OCI-LY7 (cell line): ENCODE data around the gene TBPL2. TPM values are rescaled to one million over a fixed set of nuclear protein-coding genes. Genes with fewer than 3 reads are reported as not detected.

Experiments
- BruUV-seq: library from RNA; stranded (reverse); fragments of 400-500 nt; replicated peaks from 2 replicates; lab custom pipeline; 2021; lab: Mats Ljungman, UMichigan
- CTCF ChIA-PET: fragments of 300-600 bp; sonication (Branson Sonifier 250); formaldehyde crosslinking; loops from one replicate; lab custom pipeline; 2022; ENCODE audit warnings: antibody characterized with exemption; ENCODE audit not compliant: unreplicated experiment; lab: Charles Lee
- POLR2A ChIA-PET: fragments of 300-600 bp; sonication (Branson Sonifier 250); formaldehyde crosslinking; loops from one replicate; lab custom pipeline; 2022; ENCODE audit warnings: antibody characterized with exemption; lab: Charles Lee
- DNase-seq: peaks from one replicate; pipeline ENCODE4 v3.0.0-alpha.2; 2015; ENCODE audit warnings: low spot score
- H2AFZ ChIP-seq: fragments of 200-600 bp; sonication (generic), shearing (Covaris generic); 2 replicates; pipeline ENCODE4 v1.6.1; 2014; ENCODE audit warnings: mild to moderate bottlenecking, antibody characterized with exemption, low read length, moderate library complexity
- H3K27ac ChIP-seq: fragments of 200-600 bp; sonication (generic); 2 replicates; pipeline ENCODE4 v1.5.1; 2014; ENCODE audit warnings: mixed run types, low read depth, mild to moderate bottlenecking, moderate library complexity, low read length, inconsistent platforms; ENCODE audit not compliant: poor library complexity, severe bottlenecking
- H3K36me3 ChIP-seq: fragments of 200-600 bp; sonication (generic); 2 replicates; pipeline ENCODE4 v1.6.1; 2014; ENCODE audit warnings: mild to moderate bottlenecking, antibody characterized with exemption, low read length, moderate library complexity, mixed read lengths; ENCODE audit not compliant: insufficient read depth
- H3K4me1 ChIP-seq: fragments of 200-600 bp; sonication (generic); 2 replicates; pipeline ENCODE4 v1.5.1; 2014; ENCODE audit warnings: mild to moderate bottlenecking, low read length; ENCODE audit not compliant: insufficient read depth, poor library complexity, severe bottlenecking
- H3K4me2 ChIP-seq: fragments of 200-600 bp; sonication (generic); 2 replicates; pipeline ENCODE4 v1.6.1; 2014; ENCODE audit warnings: mild to moderate bottlenecking, low read length
- H3K4me3 ChIP-seq: fragments of 200-600 bp; sonication (generic); 2 replicates; pipeline ENCODE4 v1.5.1; 2014; ENCODE audit warnings: mild to moderate bottlenecking, low read depth, low read length; ENCODE audit not compliant: poor library complexity, severe bottlenecking
- H3K79me2 ChIP-seq: fragments of 200-600 bp; sonication (generic); 2 replicates; pipeline ENCODE4 v1.6.1; 2016; ENCODE audit warnings: low read depth, mild to moderate bottlenecking, low read length, moderate library complexity, mixed read lengths; ENCODE audit not compliant: insufficient read depth
- H3K9me2 ChIP-seq: fragments of 200-600 bp; sonication (generic); 2 replicates; pipeline ENCODE4 v1.6.1; 2016; ENCODE audit warnings: mild to moderate bottlenecking, low read length, mixed read lengths; ENCODE audit not compliant: insufficient read depth
- H3K9me3 ChIP-seq: fragments of 200-600 bp; sonication (generic); 2 replicates; pipeline ENCODE4 v1.6.1; 2014; ENCODE audit warnings: mild to moderate bottlenecking, mixed run types, low read length, mixed read lengths
- H4K20me1 ChIP-seq: fragments of 200-600 bp; sonication (generic); 2 replicates; pipeline ENCODE4 v1.6.1; 2014; ENCODE audit warnings: mild to moderate bottlenecking, antibody characterized with exemption, low read length, moderate library complexity, mixed read lengths; ENCODE audit not compliant: insufficient read depth
- CTCF ChIP-seq: fragments of 200-600 bp; sonication (generic); conservative IDR thresholded peaks from 2 replicates; pipeline ENCODE4 v1.5.1; 2014; ENCODE audit warnings: mild to moderate bottlenecking, antibody characterized with exemption, low read length, moderate library complexity, mixed read lengths
- EZH2phosphoT487 ChIP-seq: fragments of 200-600 bp; sonication (generic); IDR thresholded peaks from 2 replicates; pipeline ENCODE4 v1.6.1; 2018; ENCODE audit warnings: low read depth, borderline replicate concordance, mild to moderate bottlenecking, mixed run types, antibody characterized with exemption, low read length, moderate library complexity, mixed read lengths
- intact Hi-C: fragments of 100-400 bp; cut with micrococcal nuclease; formaldehyde crosslinking; loops from one replicate; pipeline ENCODE4 v1.10.0; 2022; ENCODE audit not compliant: unreplicated experiment
- total RNA-seq, 2 experiments: library from RNA; depleted of rRNA in 1 of 2; stranded (reverse); fragments of >200 nt in 1 of 2; shearing (Covaris generic) in 1 of 2; gene quantifications; 2 replicates each; pipeline ENCODE4 v1.2.3, GENCODE V29; 2014 to 2022

Gene TBPL2
- total RNA-seq, 2 experiments from 2014 or later: not detected

DNA sequence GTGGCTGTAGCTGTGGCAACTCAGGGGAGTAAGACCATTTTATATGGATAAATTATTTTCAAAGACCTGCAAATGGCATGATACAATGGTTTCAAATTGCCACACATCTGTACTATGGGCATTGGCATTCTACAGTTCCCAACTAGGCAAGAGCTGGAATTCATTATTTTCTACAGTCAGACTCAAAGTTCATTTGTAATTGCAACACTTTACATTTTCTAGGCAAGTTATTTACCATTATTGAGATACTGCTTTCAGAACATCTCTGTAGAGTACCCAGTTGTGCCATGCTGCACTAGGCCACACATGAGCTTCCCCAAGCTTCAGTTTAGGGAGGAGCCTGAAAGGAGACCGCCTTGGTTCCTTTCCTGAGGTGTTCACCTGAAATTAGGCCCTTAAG, 20.8 kb downstream of the TBPL2 start:
- Histone ChIP-seq H3K27ac (no peak overlapping the region), H3K4me1 (no peaks in the 10 kb centered on the region), H3K9me3 (no peaks in the 10 kb centered on the region), H4K20me1 (no peaks in the 10 kb centered on the region), H3K79me2 (no peaks in the 10 kb centered on the region), H2AFZ (no peak overlapping the region), H3K36me3 (no peaks in the 10 kb centered on the region), H3K4me2 (no peak overlapping the region), H3K9me2 (no peaks in the 10 kb centered on the region), H3K4me3 (no peak overlapping the region)
- ChIA-PET CTCF (no interaction called here), POLR2A (interaction anchor here (2.2 kb wide), 1 partner anchor 9 kb away, joined by 5 read pairs; no protein-coding TSS in a partner anchor)
- intact Hi-C loops: loop anchor here (10.0 kb wide), 1 partner anchor 335 kb away; no protein-coding TSS in a partner anchor
- TF ChIP-seq CTCF: no peak
- no peak for TF ChIP-seq EZH2phosphoT487
- BruUV-seq: no TSS peak
- no peak for DNase-seq

- intact Hi-C loops: no loop called here
- no peaks in the 10 kb centered on the region for H3K79me2 ChIP-seq
- H4K20me1 ChIP-seq: no peaks in the 10 kb centered on the region
- BruUV-seq: no TSS peak
- no peak for TF ChIP-seq CTCF
- H3K9me3 ChIP-seq: no peaks in the 10 kb centered on the region
- no peak overlapping the region for H3K27ac ChIP-seq
- no peak for DNase-seq
- H3K4me1 ChIP-seq: no peaks in the 10 kb centered on the region
- no peaks in the 10 kb centered on the region for H3K9me2 ChIP-seq
- H3K4me3 ChIP-seq: no peak overlapping the region
- H2AFZ ChIP-seq: no peak overlapping the region
- H3K4me2 ChIP-seq: no peak overlapping the region
- H3K36me3 ChIP-seq: no peaks in the 10 kb centered on the region
- POLR2A ChIA-PET: interaction anchor here (0.7 to 2.2 kb wide), 2 partner anchors 10 to 64 kb away, joined by 3 to 5 read pairs; no protein-coding TSS in a partner anchor
- CTCF ChIA-PET: no interaction called here
Observed at GRCh38 chr14:55418411-55418810, 22.0 kb downstream of the TBPL2 start.

DNA sequence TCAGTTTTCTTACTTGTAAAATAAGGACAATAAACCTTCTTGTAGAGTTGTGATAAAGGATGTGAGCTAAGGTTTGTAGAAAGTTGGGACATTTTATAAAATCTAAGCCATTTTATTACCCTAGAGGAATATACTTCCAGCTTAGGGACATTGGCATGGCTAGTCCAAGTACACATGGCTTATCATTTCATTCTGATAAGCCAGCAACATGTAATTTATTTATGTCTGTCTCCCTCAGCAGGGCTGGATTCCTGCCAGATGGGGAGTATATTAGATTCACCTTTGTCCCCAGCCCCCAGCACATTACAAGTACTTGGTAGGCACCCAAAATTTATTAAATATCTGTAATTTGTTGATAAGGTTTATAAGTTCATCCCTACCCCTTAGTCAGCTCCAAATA, 22.5 kb downstream of the TBPL2 start:
- BruUV-seq: no TSS peak
- no peaks in the 10 kb centered on the region for H3K79me2 ChIP-seq
- no peaks in the 10 kb centered on the region for H3K9me2 ChIP-seq
- H2AFZ ChIP-seq: no peak overlapping the region
- ChIA-PET POLR2A (interaction anchor here (0.7 to 2.2 kb wide), 3 partner anchors 11 to 109 kb away, joined by 3 to 5 read pairs (median 3); no protein-coding TSS in a partner anchor), CTCF (no interaction called here)
- intact Hi-C loops: no loop called here
- no peaks in the 10 kb centered on the region for H3K36me3 ChIP-seq
- no peaks in the 10 kb centered on the region for H4K20me1 ChIP-seq
- no peaks in the 10 kb centered on the region for H3K9me3 ChIP-seq
- H3K4me2 ChIP-seq: no peak overlapping the region
- H3K4me1 ChIP-seq: no peaks in the 10 kb centered on the region
- no peak for TF ChIP-seq CTCF
- TF ChIP-seq EZH2phosphoT487: no peak
- H3K27ac ChIP-seq: no peak overlapping the region
- no peak for DNase-seq
- H3K4me3 ChIP-seq: no peak overlapping the region
